Measurements from ENCODE around the gene ZBTB45.
A peak's percentile ranks its signal among the peaks of the same experiment; 100 is the strongest.

ZBTB45 gene

DNA sequence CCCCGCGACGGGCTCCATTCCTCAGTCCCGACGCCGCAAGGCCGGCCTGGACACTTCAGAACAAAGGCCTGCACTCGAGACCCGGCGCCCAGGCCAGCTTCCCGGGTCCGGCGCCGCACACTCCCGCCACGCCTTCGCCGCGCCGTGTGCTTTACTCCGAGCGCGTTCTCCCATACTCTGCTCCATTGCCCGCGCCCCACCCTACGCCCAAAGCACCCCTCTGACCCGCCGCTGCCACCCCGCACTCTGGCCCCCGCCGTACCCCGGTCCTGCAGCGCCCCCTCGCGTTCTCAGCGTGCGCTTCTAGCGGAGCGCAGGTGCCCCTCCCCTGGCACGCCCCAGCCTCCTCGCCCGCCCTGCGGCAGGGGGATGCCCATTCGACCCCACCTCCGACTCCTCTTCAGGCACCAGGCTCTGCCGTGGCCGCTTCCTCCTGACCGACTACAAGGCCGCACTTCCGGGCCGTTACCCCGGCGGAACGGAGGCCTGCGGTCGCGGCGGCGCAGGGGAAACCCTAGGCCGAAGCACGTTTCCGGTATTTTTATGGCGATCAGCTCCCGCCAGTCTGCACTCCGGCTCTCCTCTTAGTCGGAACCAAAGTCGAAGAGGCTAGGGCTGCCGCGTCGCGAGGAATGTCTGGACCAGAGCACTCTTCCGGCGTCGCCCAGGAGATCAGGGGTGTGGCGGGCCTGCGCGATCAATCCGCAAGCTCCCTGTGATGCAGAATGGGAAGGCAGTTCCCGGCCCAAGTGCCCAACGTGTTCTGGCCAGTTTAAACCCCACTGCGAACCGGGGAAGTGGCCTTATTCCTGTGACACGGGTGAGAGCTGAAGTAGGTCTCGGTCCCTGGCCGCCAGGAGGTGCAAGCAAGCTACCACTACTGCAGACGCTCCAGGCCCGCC is at the start of gene ZBTB45:
Gene ZBTB45, minus strand, starts transcription at position 456 of the 902 bp plus-strand sequence. CDS start 2,137 bp downstream, outside the sequence.
- DNase-seq (ENCODE audit: low read depth, low spot score): peak; percentile 86

DNA sequence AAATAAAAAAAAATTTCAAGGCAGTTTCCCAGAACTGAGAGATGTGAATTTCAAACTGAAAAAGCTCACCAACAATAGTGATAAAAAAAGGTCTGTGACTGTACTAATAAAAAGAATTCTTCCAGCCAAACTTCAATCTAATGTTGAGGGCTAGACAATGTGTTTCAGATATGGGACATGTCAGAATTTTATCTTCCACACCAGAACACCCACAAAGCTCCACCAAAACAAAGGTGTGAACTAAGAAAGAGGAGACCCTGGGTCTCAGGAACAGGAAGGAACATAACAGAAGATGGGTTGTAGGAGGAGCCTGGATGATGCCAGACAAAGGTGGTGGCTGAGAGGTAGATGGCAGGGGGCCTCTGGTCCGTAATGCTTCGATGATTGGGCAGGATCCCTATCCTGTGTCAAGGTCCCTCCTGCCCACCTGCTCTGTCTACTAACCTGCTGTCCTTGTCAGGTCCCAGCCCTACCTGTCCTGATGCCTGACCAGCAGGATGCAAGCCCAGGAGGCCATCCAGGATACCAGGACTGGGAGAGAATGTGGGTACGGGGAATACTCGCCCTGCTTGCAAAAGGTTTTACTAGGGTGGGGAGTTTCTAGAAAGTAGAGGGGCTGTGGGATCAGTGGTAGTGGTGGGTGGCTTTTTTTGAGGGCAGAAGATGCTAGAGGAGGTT is 49.0 kb upstream of the ZBTB45 start:
- no peak for DNase-seq (ENCODE audit: low read depth, low spot score)

DNA sequence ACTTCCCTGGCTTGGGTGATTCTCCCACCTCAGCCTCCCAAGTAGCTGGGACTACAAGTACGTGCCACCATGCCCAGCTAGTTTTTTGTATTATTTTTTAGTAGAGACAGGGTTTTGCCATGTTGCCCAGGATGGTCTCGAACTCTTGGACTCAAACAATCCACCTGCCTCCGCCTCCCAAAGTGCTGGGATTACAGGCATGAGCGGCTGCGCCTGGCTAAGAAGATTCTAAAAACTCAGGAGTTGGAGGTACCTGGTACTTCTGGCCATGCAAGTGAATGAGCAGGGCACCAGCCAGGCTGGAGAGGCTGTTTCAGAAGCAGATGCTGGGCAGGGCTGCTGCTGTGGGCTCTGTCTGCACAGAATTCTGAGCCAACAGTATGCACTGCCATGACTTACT is 47.4 kb upstream of the ZBTB45 start:
- DNase-seq (ENCODE audit: low read depth, low spot score): no peak

DNA sequence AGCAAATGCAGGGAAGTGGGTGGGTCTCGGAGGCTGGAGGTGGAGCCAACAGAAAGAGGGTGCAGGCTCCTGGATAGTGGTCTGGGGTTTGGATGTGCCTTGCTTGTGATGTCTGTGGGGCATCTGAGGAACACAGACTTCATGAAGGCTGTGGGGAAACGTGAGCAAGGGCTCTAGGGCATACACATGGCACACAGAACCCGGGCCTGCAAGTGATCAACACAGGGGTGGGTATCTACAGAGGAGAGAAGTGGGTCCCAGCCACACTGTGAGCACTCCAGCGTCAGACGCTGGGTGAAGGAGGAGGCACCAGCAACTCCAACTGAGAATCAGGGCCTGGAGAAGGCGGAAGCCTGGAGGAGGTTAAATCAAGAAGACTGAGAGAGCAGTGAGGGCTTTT is 44.2 kb upstream of the ZBTB45 start:
- DNase-seq (ENCODE audit: low read depth, low spot score): no peak

DNA sequence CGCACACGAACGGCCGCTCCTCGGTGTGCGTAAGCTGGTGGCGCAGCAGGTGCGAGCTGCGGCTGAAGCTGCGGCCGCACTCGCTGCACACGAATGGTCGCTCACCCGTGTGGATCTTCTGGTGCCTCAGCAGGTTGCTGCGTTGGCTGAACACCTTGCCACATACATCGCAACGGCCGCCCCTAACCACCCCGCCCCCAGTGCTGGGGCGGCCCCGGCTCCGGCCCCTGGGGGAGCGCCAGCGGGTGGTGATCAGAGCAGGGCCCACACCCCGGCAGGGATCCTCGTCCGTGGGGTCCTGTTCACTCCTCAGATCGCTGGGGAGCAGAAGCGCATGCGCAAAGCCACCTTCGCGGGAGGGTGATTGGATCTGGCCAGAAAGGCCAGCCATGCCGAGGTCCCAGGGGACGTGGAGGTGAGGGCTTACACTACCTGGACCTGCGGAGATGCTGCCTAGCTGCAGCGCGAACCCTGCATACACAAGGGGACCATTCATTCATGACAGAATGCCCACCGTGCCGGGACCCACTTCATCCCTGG is 43.5 kb upstream of the ZBTB45 start:
- no peak for DNase-seq (ENCODE audit: low read depth, low spot score)

DNA sequence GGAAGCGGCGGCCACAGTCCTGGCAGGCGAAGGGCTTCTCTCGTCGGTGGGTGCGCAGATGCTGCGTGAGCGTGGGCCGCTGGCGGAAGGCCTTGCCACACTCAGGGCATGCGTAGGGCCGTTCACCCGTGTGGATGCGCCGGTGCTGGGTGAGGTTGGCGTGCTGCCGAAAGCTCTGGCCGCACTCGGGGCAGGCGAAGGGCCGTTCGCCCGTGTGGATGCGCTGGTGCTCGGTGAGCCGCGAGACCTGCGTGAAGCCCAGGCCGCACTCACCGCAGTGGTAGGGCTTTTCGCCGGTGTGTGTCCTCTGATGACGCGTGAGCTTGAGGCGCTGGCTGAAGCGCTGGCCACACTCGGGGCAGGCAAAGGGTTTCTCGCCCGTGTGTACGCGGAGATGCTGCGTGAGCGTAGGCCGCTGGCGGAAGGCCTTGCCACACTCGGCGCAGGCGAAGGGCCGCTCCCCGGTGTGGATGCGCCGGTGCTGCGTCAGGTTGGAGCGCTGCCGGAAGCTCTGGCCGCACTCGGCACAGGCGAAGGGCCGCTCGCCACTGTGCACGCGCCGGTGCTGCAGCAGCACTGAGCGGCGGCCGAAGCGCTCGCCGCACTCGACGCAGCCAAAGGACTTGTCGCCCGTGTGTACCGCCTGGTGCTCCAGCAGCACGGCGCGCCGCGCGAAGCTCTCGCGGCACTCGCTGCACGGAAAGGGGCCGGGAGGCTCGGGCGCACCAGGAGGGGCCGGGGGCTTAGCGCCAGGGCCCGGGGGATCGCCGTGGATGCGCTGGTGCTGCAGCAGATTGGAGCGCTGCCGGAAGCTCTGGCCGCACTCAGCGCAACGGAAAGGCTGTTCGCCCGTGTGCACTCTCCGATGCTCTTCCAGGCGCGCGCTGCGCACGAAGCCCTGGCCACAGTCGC is 42.8 kb upstream of the ZBTB45 start:
- no peak for DNase-seq (ENCODE audit: low read depth, low spot score)

DNA sequence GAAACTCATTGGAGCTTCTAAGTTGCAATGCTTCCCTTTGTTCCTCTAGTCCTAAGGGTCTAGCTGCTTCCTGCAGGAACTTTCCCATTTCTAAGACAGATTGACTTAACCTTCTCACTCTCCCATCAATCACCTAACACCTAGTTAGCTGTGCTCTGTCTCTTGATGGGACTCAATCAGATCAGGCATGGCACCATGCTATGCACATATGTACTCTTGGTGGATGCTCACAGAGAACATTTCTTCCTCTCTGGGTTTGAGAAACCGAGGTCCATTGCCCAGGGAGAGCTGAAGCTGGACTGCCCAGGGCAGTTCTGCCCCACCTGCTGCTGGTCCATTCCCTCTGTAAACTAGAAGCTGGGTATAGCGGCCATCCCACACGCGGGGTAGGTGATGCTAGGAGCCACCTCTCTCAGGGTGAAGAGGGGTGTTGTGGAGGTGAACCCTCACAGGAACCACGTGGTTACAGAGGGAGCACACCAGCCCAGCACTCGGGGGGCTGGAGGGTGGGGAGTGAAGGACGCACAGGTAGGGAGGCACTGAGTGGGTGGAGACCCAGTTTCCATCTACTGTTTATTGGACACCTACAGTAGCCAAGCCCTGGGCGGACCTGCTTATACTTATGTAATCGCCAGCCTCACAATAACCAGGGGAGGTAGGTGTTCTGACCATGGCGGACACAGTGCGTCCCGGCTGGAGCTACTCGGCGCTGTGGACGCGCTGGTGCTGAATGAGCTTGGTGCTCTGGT is 41.9 kb upstream of the ZBTB45 start:
- DNase-seq (ENCODE audit: low read depth, low spot score): no peak

DNA sequence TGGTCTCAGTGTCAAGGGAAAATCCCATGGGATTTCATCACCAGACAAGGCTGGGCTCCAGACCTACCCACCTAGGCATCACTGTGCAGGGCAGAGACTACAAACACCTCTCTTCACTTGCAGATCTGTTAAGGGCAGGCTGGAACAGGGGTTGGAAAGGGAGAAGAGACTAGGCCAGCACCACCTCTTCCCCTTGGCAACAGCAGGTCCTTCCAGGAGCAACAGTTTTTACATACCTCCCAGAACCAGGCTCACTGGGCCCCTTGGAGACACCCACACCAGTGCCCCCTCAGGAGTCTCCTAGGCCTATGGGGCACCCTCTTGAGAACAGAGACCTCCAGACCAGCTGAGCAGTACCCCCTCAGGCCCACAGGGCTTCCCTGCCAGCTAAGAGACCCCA is 41.3 kb upstream of the ZBTB45 start:
- no peak for DNase-seq (ENCODE audit: low read depth, low spot score)

DNA sequence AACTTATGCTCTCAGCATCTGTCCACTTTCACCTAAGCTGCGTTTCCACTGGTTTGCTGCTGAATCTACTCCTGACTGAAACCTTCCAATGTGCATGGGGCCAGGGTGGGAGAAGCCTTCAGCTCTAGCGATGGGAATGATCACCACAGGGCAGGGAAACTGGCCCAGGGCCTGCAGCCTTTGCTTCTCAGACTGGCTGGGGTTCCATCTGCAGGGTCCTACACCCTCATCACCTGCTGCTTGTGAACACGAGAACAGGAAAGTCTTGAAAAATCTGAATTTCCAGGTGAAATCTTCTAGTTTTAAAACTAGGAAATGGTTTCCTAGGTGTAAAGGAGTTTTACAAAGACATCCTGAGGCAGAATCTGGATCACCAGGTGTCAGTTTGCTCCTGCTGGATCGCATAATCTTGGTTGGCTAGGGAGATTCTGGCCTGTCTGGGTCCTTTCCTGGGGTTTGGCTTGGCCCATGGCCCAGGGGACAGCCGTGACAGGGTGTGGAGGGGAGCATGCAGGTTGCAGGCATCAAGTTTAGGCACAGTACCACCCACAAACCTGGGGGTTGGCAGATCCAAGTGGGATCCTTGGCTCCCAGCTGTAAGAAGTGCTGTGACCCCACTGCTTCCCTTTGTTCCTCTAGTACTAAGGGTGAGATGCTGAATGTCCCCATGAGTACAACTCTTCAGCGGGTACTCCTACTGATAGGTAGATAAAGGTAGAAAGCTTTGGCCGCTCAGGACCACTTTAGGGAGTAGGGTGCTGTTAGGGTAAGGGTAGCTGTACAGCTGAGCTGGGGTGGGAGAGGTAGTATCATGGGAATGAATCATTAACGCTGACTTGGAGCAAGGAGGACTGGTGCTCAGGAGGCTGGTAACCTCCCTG is 40.6 kb upstream of the ZBTB45 start:
- no peak for DNase-seq (ENCODE audit: low read depth, low spot score)

DNA sequence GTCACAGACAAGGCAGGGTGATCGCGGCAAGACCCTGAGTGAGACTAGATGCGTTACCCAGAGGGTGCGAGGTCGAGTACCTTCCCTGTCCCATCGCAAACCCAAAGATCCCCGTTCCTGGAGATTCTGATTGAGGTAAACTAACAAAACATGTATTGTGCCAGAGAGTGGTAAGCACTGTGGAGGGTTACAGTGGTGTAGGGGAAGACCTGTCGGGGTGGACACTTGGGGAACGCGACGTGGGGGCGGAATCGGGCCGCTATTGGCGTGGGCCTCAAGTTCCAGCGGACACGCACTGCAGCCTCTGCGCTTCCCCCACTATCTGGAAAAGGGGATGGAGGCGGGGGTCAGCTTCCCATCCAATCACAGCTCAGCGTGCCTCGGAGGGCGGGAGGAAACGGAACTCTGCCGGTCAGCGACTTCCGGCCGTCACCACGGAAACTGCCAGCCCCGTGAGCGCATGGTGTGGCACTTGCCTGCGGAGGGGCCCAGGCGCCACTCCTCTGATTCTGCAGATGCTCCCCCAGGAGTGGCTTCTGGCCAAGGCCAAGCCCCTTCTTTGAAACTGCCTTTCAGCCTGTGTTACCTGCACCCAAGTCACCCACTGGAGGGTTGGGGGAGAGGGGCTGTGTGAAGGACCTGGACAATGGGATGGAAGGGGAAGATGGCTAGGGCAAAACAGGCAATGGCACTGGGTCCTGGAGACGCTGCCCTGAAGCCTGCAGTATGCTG is 39.8 kb upstream of the ZBTB45 start:
- DNase-seq (ENCODE audit: low read depth, low spot score): peak; percentile 65

DNA sequence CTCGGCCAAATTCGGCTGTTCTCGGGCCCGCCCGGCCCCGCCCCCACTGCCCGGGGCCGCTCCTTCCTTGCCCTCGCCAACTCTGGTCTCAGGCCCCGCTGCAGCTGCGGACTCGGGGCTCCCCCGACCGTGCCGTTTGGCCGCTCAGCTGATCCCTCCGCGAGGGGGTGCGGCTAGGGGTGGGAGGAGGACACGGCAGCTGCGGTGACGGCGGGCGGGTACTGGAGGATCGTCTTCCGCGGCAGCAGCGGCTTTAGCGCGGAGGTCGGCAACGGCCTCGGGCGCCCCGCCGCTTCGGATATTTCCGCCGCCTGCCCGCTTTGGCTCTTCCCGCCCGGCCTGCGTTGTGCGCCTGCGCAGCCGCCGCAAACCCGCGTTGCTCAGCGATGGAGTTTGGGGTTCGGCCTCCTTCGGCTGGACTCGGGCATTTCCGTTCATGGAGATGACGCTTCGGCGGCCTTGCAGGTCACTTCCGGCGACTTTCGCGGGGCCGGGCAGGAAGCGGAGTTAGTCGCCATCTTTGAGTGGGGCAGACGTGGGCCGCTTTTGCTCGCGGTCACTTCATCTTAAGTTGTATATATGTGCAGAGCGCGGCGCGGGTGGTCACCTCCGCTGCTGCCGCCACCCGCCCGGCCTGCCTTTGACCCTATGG is 39.1 kb upstream of the ZBTB45 start:
- DNase-seq (ENCODE audit: low read depth, low spot score): peak; percentile 97

DNA sequence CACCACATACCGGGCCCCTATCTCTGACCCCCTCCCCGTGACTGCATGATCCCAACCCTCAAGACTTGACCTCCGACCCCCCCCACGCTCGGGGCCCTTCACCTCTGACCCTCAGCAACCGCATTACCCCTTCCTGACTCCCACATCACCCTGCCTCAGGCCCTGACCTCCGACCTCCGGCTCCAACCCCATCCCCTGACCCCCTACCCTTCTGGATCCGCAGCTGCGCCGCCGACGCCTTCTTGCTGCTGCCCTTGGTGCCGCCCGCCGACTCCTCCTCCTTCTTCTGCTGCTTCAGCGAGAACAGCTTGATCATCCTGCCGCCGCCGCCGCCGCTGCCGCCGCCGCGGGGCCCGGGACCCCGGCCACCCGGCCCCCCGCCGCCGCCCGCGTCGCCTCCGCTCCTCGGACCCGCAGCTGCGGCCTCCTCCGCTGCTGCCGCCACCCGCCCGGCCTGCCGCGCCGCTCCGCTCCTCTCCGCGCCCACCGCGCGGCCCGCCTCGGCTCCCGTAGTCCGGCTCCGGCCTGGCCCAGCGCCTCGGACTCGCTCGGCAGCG is 38.5 kb upstream of the ZBTB45 start, which contains the start of gene UBE2M:
Gene UBE2M, minus strand, starts transcription at position 546 of the 557 bp plus-strand sequence. Its CDS starts 230 bp downstream, at position 316.
- DNase-seq (ENCODE audit: low read depth, low spot score): no peak

DNA sequence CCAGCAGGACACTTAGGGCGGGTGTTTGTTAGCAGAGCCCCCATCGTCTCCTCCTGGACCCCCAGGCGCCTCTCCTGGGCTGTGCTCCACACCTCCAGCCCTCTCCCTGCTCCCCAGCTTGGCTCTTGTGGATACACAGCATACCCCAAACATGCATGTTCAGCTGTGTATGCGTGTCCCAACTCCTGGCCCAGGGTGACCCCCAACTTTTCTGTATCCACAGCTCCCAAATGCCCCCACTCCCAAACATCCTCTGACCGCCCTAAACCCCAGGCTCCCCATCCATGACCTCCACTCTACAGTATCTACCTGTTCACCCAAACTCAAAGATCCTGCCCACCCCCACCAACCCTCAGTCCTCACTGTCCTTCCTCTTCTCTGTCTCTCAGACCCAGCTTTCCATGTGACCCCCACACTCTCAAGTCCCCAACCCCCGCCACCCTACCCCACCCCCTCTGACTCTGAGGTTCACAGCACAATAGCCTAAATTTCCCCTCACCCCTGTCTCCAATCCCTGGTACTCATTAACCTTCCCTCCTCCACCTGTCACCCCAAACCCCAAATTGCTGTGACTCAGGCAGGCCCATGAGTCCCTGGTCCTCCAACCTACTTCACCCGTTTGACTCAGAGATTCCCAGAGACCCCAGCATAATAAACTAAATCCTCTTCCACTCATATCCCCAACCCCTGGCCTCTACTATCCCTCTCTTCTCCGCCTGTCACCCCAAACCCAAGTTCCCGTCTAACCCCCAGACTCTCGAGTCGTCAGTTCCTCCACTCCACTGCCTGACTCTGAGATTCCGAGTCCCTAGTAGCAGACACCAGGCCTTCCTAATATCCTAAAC is 37.8 kb upstream of the ZBTB45 start:
- no peak for DNase-seq (ENCODE audit: low read depth, low spot score)

DNA sequence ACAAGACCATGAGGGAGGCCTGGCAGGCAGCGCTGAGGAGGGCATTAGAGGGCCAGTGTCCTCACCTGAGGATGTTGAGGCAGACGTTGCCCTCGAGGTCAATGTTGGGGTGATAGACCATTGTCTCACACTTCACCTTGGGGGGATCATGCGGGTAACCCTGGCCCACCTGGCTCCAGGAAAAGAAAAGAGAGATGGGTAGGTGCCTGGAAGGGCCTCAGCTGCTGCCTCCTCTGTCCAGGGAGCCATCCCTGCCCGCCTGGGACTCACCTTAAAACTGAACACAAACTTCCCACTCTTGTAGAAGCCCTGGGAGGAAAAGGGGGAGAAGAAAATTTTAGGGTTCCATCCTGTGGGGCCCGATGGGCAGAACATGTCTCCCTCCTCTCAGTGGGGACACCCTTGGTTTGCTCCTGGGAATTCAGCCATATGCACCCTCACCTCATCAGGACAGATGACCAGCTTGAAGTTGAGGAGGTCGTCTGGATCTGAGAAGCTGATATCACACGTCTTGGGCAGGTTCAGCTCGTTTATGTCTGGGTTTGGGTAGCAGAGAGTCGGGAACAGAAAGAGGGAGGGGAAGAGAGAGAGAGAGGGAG is 37.1 kb upstream of the ZBTB45 start:
- no peak for DNase-seq (ENCODE audit: low read depth, low spot score)

DNA sequence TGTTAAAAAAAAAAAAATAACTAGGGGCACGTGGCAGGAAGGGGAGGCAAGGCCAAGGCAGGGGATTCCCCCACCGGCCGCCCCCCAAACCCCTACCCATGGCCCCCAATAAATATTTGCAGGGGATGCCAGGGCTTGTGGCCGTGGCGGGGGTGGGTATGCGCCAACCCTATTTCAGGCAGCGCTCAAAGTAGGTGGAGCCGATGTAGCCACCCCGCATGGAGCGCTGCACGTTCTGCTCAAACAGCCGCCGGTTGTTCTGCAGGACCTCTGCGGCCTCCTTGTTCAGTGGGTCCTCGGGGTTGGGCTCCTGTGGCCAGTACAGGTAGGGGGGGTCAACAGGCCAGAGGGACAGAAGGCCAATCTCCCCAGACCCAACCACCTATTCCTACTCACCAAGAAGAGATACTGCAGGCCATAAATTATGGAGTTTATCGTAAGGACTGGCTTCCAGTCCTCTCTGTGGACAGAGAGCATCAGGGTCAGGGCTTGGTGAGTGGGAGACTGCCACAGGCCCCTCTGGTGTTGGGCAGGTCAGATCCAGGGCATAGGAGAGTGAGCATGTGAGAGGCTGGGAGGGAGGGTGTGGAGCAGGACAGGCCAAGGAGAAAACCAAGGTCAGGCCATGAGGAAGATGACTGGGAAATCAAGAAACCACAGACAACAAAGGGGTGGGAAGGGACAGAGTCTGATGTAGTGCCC is 36.5 kb upstream of the ZBTB45 start:
- no peak for DNase-seq (ENCODE audit: low read depth, low spot score)

DNA sequence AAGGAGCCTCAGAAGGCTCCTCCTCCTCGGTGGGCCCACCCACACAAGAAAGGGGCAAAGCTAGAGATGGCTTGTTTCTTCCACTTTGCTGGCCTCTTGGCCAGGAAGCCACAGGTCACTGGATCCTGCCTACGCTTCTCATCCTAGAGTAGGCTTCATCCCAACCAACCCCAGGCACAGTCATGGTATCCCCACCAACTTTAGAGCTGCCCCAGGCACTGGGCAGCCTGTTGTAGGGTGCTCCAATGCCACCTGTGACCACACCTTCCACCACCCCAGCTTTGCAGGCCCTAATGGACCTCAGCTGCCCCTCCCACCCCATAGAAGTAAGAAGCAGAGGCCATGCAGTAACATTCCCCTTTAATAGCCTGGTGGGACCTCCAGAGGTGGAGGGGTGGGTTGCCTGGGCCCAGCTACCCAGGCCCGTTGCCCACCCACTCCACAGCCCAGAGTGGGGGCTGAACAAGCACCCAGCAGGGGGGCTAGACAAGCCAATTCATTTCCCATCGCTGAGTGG is 35.8 kb upstream of the ZBTB45 start:
- DNase-seq (ENCODE audit: low read depth, low spot score): no peak
